DMS53 treated with DMSO at 0.1 percent for 48 hours (cell line): ENCODE data around the gene VPS26B.
"Not testable (repeated sequence)": the region's sequence is repeated elsewhere in the genome, so short reads cannot be mapped to it uniquely, and the experiment has no call there.

Experiments used
- DNase-seq: peaks from one replicate; lab custom pipeline; 2025; ENCODE audit not compliant: unreplicated experiment; lab: John Stamatoyannopoulos, UW

Gene VPS26B

DNA sequence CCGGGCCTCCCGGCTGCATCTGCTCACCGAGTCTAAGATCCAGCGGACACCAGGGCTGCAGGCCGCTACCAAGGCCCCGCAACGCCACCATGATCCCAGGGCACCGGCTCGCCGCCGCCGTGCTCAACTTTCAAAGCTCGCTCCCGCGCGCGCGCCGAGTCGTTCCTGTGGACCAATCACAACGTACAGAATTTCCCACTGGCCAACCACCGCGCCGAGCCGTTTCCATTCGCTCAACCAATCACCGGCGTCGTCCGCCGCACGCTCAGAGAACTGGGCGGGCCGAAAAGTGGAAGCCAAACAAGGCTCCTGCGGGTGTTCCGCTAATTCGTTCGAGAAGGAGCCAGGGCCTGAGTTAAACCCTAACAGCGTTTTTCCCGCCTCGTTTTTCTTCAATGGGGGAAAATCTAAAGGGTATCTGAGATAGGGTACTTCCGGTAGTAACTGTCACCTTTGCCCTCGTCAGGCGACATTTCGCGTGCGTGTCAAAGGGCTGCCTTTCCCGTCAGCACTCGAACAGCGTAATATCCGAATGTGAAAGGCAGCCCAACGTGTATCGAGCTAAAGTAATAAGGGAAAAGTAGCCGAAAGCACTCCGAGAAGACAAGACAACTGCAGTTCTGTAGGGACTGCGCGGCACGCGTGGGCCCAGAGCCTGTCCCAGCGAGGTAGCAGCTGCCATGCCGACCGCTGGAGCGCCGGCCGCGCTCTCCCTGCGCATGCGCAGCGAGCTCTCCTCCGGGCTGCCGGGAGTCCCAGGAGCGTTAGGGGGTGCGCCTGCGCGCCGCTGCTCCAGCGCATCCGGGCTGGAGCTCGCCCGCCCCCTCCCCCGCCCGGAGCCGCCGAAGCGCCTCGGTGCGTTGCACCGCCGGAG lies at the start of gene VPS26B, which contains the start of gene NCAPD3:
Gene VPS26B (plus strand): TSS at position 836 of the 874 bp plus-strand sequence. CDS start 452 bp downstream, outside the sequence.
Gene NCAPD3 (minus strand): TSS at position 132 of the 874 bp plus-strand sequence. CDS start 41 bp downstream, at position 91.
- peak; percentile 88 for DNase-seq

DNA sequence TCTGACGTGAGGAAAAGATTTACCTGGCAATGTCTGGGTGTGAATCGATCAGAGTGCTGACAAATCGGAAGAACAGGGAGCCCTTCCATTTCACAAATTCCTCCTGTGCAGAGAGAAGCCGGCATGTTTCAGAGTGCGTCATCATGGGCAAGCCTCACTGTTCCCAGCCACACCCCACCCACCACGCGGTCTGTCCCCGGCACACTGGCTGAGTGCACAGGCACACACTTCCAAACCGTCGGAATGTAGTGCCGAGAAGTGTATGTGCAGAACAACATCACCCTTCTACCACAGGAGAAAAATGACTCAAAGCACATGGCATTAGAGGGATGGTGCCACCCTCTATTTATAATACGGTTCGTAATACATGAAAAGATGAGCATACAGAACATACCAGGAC lies 48.2 kb upstream of the VPS26B start:
- DNase-seq = no peak

DNA sequence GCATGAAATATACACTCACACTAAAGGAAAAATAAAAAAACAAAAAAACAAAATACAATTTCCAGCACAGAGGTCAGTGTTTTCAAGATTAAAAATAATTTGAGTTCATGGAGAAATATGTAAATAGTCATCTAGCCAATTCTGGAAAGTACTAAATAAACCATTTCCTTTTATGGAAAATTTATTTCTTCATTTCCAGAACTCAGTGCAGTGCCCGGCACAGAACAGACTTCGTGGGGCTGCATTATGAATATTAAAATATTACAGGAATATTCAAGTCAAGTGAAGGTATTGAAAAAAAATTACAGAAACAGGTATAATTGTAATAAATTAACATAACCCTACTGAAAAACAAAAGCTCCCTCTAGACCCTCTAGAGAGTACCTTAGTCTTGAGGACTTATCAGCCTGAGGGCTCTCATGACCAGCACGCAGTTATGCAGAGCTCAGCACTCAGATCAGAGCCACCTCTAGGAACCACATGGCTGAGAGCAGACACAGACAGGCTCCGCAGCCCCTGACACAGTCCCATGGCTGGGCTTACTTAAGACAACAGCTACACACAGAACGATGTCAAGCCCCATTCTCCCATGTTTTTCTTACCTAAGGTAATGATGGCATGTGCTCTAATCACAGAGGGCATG lies 46.3 kb upstream of the VPS26B start:
- DNase-seq = no peak

DNA sequence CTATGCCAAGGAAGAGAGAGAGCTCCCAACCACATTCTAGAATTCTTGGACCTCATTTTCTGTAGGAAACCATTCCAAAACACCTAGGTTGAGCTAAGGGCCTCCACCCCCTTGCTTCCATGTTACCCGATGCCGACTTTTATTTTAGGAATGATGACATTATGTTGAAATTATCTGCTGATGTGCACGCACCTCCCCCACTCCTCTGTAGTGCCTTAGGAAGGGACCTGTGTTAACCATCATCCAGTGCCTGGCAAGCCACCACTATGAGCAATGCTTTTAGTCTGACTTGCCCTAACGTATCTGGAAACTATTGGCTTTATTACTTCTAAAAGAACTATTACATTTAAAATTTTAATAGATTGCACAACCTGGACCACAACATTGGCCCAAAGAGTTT lies 42.8 kb upstream of the VPS26B start:
- DNase-seq = no peak

DNA sequence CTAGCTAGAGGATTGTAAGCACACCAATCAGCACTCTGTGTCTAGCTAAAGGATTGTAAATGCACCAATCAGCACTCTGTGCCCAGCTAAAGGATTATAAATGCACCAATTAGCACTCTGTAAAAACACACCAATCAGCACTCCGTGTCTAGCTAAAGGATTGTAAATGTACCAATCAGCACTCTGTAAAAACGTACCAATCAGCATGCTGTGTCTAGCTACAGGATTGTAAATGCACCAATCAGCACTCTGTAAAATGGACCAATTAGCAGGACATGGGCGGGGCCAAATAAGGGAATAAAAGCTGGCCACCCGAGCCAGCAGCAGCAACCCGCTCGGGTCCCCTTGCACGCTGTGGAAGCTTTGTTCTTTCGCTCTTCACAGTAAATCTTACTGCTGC lies 36.4 kb upstream of the VPS26B start:
- DNase-seq = not testable (repeated sequence)

DNA sequence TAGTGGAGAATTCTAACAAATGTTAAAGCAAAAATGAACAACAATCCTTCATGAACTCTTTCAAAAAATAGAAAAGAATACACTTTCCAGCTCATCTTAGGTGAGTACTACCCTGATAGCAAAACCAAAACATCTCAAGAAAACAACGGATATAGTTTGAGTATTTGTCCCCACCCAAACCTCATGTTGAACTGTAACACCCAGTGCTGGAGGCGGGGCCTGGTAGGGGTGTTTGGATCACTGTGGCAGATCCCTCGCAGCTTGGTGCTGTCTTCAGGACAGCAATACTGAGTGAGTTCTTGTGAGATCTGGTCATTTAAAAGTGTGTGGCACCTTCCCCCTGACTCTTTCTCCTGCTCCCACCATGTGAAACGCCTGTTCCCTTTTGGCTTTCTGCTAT lies 27.7 kb upstream of the VPS26B start:
- no peak for DNase-seq

DNA sequence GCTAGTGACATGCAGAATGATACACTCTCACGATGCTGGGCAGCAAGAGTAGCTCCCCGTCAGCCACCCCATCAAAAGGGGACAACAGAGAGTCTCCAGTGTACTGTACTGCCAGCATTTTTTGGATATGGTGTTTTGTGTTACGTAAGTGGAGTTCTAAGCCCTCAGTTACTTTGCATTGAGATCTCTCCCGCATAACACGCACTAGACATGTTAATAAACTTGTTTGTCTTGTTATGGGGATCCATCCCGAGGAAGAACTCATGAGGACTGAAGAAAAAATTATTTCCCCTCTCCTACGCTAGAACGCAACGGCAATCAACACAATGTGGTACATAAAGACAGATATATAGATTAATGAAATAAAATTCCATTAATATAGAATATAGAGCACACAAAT lies 24.9 kb upstream of the VPS26B start:
- DNase-seq = no peak

DNA sequence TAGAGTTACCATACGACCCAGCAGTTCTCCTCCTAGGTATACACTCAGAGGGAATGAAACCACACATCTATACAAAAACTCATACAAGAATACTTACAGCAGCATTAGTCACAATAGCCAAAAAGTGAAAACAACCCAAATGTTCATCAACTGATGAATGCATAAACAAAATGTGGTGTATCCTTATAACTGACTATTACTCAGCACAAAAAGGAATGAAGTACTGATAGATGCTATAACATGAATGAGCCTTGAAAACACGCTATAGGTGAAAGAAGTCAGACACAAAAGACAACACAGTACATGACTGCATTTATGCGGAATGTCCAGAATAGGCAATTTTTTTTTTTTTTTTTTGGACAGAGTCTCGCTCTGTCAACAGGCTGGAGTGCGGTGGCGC lies 23.8 kb upstream of the VPS26B start:
- DNase-seq = no peak

DNA sequence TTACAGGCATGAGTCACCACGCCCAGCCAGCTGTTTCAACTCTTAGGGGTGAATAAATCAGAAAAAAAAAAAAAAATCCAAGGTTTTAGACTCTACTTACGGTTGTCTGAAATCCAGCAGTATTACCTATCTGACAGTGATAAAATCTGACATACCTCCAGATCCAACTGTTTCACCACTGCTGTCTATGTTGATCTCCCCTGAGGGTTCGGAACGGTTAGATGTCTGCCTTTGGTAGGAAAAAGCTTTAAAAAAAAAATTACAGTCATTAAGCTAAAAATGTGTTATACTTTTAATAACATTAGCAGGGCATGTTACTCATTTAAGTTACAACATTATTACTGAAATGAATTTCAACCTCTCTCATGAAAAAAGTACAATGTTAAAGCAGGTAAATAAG lies 21.8 kb upstream of the VPS26B start:
- no peak for DNase-seq

DNA sequence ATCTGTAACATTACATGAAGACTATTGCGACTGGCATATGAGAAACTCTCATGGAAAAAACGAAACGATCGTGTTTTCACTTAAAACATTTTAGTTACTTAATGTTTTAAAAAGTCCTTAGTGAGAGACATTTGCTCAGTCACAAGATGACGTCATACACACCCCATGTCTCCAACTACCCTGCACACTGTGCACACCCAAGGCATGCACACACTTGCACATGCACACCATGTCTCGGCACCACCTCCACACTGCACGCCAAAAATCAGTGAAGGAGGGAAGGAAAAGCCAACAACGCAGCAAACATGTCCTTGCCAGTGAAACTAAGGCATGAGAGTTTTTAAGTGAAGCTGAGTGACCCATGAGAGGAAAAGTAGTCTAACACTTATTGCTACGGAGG lies 18.7 kb upstream of the VPS26B start:
- DNase-seq = no peak

DNA sequence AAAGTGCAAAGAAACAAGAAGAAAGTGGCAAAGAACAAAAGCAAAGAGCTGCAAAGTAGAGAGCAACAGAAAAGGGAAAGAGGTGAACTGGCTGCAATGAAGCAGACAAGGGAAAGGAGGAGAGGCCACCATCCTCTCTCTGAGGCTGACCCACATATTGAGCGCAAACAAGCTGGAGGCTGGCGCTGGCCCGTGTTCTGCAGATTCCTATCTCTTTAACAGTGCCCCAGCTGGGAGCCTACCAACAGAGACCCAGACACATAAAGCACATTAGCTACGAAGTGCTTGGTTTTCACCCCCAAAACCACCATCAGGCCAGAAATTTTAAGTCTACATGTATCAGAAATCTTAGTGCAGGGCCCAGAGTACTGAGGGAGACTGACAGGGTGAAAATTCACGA lies 18.3 kb upstream of the VPS26B start:
- no peak for DNase-seq

DNA sequence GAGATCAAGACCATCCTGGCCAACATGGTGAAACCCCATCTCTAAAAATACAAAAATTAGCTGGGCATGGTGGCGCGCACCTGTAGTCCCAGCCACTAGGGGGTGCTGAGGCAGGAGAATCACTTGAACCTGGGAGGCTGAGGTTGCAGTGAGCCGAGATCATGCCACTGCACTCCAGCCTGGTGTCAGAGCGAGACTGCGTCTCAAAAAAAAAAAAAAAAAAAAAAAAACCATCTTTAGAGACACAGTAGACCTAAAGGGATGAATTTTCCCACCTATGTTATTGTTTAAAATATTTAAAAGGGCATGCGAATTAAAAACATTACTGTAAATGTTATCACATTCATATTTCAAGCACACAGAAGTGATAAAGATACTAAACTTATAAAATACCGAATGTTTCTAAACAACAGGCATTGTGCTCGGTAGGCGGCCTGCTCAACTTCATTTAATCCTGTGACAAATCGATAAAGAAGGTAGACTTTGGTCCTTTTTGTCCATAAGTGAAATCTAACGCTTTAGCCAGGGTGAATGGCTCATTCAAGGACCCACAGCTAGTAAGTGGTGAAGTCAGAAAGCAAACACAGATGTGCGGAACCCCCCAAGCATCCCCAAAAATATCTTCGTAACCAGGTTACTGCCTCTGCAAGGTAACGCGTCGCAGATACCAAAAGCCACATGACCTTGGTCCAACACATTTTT lies 16.8 kb upstream of the VPS26B start:
- DNase-seq = no peak

DNA sequence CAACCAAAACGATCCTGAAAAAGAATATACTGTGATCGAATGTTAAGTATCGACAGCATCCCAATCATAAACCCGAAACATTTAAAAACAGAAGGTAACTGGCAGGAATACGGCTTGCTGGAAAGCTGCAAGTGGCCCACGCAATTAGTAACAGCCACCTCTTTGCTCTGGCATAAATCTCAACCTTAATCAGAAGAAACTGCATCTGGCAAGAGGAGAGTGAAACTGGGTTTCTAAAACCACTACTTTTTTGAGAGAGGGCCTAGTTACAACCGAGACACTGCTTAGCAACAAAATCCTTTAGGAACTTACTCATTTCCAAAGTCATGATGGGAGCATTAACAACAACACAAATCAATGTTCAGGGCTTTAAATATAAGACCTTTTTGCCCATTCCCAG lies 8.6 kb upstream of the VPS26B start:
- no peak for DNase-seq

DNA sequence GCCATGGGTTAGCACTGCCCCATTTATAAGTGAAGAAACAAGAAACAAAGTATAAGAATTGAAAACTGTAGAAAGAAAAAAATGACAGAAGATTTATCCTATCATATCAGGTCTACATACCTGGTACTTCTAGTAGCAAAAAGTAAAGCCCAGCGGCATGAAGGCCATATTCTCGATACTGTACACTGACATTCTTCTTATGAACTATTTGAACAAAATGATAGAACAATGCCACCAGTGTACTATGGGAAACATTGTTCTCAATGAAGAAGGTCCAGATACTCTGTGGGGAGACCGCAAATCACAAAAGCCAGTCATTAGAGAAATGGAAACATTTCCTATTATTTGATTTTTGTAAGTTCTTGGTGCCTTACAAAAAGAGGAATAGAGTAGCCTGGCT lies 7.7 kb upstream of the VPS26B start:
- DNase-seq = no peak

DNA sequence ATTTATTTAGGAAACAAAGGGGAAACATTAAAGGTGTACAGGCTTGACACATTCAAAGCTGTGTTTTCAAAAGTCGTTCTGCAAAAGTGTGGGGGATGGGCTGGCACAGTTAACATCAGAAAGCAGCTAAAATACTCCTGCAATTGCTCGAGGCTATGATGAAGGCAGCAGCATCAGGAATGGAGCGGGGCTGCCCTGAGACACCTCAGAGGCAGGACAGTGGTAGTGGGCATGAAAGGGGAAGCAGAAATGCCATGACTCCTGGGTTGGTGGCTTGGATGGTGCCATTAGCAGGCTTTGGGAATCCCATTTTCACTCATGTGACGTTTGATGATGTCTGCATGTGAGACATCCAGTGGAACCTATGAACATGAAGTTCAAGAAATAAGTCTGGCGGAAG lies 1.4 kb upstream of the VPS26B start:
- DNase-seq = no peak

DNA sequence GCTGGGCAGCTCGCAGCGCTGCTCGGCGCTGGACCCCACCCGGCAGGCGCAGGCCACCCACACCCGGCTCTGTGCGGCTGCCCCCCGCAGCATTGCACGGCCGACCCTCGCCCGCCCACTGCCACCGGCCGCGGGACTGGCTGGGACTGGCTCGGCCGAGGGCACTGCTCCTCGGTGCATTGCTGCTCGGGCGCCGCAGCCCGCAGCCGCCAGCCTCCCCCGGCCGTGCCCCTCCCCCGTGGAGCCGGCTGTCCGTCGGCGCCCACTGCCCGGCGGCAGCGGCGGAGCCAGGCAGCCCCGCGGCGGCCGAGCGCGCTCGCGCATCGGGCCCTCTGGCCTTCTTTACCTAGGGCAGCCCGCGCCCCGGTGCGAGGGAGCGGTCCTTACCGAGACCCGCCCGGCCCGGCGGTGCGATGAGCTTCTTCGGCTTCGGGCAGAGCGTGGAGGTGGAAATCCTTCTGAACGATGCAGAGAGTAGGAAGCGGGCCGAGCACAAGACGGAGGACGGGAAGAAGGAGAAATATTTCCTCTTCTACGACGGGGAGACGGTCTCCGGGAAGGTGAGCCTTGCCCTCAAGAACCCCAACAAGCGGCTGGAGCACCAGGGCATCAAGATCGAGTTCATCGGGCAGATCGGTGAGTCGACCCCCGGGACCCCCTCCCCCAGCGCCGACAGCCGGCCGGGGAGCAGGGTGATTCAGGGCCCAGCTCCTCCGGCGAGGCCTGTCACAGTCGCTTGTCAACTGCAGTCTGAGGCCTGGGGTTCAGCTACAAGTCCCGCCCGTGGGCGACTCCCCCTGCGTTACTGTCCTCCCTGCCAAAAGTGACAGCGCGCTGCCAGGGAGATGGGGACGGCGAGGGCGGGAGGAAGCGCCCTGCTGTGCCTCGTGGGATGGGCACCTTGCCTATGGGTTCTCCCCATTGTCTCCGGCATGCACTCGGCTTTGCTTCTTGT lies 516 bp downstream of the VPS26B start:
- DNase-seq = peak; percentile 14

DNA sequence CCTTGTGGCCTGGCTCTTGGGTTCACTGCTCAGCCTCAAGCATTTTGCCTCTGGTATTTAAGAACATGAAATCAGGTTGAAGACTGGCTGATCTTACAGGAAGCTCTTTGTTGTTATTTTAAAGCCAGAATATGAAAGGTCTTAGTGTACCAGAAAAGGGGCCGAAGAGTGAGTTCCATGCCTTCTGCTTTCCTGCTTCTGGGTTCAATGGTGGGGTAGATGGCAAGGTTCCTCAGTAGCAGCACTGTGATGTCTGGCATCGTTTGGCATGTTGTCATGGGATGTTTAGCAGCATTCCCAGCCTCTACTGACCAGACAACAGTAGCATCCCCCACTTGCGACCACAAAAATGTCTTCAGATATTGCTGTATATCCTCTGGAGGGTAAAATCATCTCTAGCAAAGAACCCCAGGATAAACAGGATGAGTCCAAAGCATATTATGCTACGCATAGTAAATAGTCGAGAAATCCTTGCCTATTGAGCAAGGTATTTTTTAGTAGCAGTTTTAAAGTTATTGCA lies 2.4 kb downstream of the VPS26B start:
- DNase-seq = no peak

DNA sequence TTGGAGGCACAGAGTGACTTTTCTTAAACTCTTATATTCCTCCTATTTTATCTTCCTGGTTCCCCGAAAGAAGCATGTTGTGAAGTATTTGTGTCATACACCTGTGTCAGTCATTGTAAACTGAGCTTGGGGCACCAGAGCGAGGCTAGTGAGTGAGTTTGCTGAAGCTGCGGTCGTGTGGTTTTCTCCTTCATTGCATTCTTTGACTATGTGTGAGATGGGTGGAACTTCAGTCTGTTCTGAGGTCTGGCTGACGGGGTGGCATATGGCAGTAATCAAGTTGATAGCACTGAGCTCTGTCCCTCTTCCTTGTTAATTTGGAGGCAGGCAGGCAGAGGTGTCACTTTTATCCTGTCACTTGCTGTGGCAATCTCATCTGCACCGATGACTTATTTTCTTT lies 4.2 kb downstream of the VPS26B start:
- DNase-seq = no peak

DNA sequence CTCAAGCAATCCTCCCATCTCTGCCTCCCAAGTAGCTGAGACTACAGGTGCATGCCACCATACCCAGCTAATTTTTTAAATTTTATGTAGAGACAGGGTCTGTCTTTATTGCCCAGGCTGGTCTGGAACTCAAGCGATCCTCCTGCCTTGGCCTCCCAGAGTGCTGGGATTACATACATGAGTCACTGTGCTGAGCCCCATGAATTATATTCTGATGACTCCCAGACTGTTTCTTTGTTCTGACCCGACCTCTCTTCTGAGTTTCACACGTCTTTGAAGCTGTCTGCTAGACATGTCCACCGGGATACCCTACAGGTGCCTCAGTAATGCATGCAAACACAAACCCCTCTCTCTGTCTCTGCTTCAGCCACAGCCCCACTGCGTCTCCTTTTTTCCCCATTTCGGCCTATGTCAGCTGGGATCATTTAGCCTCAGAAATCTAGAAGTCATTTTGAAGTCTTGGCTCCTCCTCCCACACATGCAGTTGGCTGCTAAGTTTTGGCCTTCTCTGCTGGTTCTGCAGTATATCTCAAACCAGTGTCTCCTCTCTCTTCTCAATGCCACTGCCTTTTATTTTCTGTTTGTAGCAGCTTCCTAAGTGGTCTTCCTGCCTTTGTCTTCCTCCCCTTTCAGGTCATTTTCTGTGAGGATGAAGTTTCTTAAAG lies 4.8 kb downstream of the VPS26B start:
- no peak for DNase-seq

DNA sequence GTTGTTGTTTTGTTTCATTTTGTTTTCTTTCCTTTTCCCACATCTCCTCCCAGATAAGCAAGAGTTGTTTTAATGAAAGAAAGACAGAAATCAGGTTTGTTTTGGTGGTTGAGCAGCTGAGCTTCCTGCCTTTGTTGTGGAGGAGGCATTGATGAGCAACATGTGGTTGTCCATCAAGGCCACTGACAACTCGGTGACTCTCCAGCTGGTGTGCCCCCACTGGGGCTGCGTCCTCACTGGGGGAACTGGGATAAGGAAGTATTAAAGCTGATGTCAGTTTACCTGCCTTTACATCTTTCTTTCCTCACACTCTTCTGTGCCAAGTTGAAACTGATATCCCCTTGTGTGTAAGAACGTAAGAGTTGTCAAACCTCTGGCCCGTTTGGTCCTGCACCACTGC lies 5.9 kb downstream of the VPS26B start:
- DNase-seq = no peak
